ENCODE data around the gene REXO2. TPM values are rescaled to one million over a fixed set of nuclear protein-coding genes. Genes with fewer than 3 reads are reported as not detected.
A peak's percentile ranks its signal among the peaks of the same experiment; 100 is the strongest.

REXO2 gene
- total RNA-seq, 1 experiment from 2014 or later, result 72.5 TPM

- TF ChIP-seq EZH2phosphoT487 (IDR thresholded peaks at IDR 0.05; ENCODE audit: borderline replicate concordance) (no peak), YY1 (IDR thresholded peaks at IDR 0.05; ENCODE audit: extremely low read depth, insufficient replicate concordance, low read depth, low read length) (peak; percentile 62), CBX3 (IDR thresholded peaks at IDR 0.05; ENCODE audit: low read depth) (peak; percentile 20; the same call in 1 of the 2 replicates), ZNF274 (IDR thresholded peaks at IDR 0.05; ENCODE audit: low read depth, low read length) (no peak), CEBPB (IDR thresholded peaks at IDR 0.05; ENCODE audit: low read depth) (no peak)
- TF ChIP-seq, protein P1, sequence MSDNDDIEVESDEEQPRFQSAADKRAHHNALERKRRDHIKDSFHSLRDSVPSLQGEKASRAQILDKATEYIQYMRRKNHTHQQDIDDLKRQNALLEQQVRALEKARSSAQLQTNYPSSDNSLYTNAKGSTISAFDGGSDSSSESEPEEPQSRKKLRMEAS (IDR thresholded peaks at IDR 0.05), result peak; percentile 98
These were observed at the start of gene REXO2 (continued) for GRCh38 chr11:114439229-114440120.

GRCh38 chr11:114392735-114393667, 46.3 kb upstream of the REXO2 start:
- no peaks in the 10 kb centered on the region for H3K36me3 ChIP-seq (ENCODE audit: control insufficient read depth in 1 of 2, insufficient read depth in 2 of 2, low read length in 2 of 2)
- no peak overlapping the region for H3K4me3 ChIP-seq (replicated peaks in 1 of 2; ENCODE audit: low read depth in 1 of 2, low read length in 2 of 2)
- POLR2A ChIA-PET, result no interaction called here
- no peaks in the 10 kb centered on the region for H3K9me3 ChIP-seq (ENCODE audit: control insufficient read depth in 1 of 2, insufficient read depth in 1 of 2, low read depth in 1 of 2, low read length in 2 of 2)
- CTCF ChIA-PET, result no interaction called here
- H3K9me2 ChIP-seq (ENCODE audit: insufficient read depth), result no peaks in the 10 kb centered on the region
- intact Hi-C loops (cut with micrococcal nuclease), result no loop called here
- H4K20me1 ChIP-seq (ENCODE audit: insufficient read depth), result no peaks in the 10 kb centered on the region
- no peak overlapping the region for H3K9ac ChIP-seq (ENCODE audit: low read length)
- RAD21 ChIA-PET (ENCODE audit: low non-redundant PET in 1 of 2, low total read pairs in 2 of 2, uncharacterized antibody in 2 of 2, unreplicated experiment in 2 of 2), result no interaction called here
- H3K4me2 ChIP-seq (ENCODE audit: low read length), result no peak overlapping the region
- no peaks in the 10 kb centered on the region for H3K4me1 ChIP-seq (ENCODE audit: control insufficient read depth in 1 of 2, insufficient read depth in 2 of 2, low read length in 2 of 2)
- no peaks in the 10 kb centered on the region for H3K79me2 ChIP-seq (ENCODE audit: insufficient read depth, low read length)
- no peak overlapping the region for H3K27ac ChIP-seq (ENCODE audit: low read depth, low read length)
- no TSS peak for BruUV-seq (replicated peaks)
- H2AFZ ChIP-seq (ENCODE audit: low read depth, low read length, poor library complexity, severe bottlenecking), result no peak overlapping the region
- no peak for DNase-seq (ENCODE audit: low read depth, low spot score)
- 0 out of 2 replicates have a peak, but pooled peaks cover 6% of the 10 kb centered on the region for H3K27me3 ChIP-seq (ENCODE audit: insufficient read depth, low read length)
- no peak for ATAC-seq
- TF ChIP-seq FOSL1 (IDR thresholded peaks at IDR 0.05; ENCODE audit: low read depth), result no peak
- TF ChIP-seq EZH2phosphoT487 (IDR thresholded peaks at IDR 0.05; ENCODE audit: borderline replicate concordance), result no peak
- no peak for TF ChIP-seq POLR2AphosphoS5 (IDR thresholded peaks at IDR 0.05; ENCODE audit: low read depth, low read length)
- TF ChIP-seq, protein P1 (IDR thresholded peaks at IDR 0.05), result no peak
- TF ChIP-seq ZNF274 (IDR thresholded peaks at IDR 0.05; ENCODE audit: low read depth, low read length), result no peak
- TF ChIP-seq EZH2 (IDR thresholded peaks at IDR 0.05), result no peak
- TF ChIP-seq SRF (IDR thresholded peaks at IDR 0.05; ENCODE audit: low read depth), result no peak
- no peak for TF ChIP-seq SP1 (IDR thresholded peaks at IDR 0.05; ENCODE audit: low read depth)
- no peak for TF ChIP-seq ATF3 (IDR thresholded peaks at IDR 0.05)
- TF ChIP-seq REST (IDR thresholded peaks at IDR 0.05; ENCODE audit: low read depth), result no peak
- TF ChIP-seq JUND (IDR thresholded peaks at IDR 0.05), result no peak
- TF ChIP-seq TCF7L2 (IDR thresholded peaks at IDR 0.05; ENCODE audit: borderline replicate concordance, extremely low read depth, insufficient read depth, insufficient read length), result no peak
- no peak for TF ChIP-seq ZFX (IDR thresholded peaks at IDR 0.05)
- TF ChIP-seq EGR1 (IDR thresholded peaks at IDR 0.05; ENCODE audit: low read depth), result no peak
- TF ChIP-seq CBX3 (IDR thresholded peaks at IDR 0.05; ENCODE audit: low read depth), result no peak

Data from HCT116 (cell line).